ENCODE measurements around the gene SUSD1. TPM values are rescaled to one million over a fixed set of nuclear protein-coding genes. Genes with fewer than 3 reads are reported as not detected.

SUSD1 gene
- total and polyA plus RNA-seq, 9 of the 15 experiments (the other 6 are each of a cell fraction or from before 2014, with no cell fraction given), result 10.9 to 44.4 (median 36.1) TPM

DNA sequence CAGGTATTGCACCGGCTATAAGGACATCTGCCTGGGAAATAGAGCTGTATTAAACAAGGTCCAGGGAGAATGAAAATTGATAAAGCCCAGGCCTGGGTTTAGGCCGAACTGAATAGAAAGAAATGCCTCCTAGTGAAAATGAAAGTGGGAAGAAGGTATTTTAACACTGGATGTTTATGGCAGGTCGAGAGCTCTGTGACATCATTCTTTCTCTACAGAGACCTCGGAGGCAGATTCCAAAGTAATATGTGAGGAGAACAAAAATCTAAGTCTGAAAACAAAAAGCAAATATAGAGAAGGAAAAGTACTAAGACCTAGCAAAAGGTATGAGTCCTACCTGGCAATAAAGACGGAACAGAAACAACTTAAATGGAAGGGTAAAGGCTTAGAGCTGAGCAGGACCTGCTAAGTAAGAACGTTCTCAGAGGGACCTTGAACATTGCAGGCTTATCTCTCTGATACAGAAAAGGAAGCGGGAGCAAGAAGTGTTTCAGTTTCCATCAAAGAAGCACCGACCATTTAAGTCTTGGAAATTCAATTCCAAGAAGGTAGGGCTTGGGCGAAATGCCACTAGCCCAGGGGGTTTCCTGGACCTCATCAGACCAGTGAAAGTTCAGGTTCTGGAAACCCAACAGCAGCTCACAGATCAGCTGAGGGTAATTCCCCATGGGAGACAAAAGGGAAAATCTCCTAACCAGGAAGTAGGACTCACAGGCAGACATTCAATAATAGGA lies 80.0 kb downstream of the SUSD1 start (continued):
- TF ChIP-seq, protein P1, sequence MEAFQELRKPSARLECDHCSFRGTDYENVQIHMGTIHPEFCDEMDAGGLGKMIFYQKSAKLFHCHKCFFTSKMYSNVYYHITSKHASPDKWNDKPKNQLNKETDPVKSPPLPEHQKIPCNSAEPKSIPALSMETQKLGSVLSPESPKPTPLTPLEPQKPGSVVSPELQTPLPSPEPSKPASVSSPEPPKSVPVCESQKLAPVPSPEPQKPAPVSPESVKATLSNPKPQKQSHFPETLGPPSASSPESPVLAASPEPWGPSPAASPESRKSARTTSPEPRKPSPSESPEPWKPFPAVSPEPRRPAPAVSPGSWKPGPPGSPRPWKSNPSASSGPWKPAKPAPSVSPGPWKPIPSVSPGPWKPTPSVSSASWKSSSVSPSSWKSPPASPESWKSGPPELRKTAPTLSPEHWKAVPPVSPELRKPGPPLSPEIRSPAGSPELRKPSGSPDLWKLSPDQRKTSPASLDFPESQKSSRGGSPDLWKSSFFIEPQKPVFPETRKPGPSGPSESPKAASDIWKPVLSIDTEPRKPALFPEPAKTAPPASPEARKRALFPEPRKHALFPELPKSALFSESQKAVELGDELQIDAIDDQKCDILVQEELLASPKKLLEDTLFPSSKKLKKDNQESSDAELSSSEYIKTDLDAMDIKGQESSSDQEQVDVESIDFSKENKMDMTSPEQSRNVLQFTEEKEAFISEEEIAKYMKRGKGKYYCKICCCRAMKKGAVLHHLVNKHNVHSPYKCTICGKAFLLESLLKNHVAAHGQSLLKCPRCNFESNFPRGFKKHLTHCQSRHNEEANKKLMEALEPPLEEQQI (IDR thresholded peaks at IDR 0.05), result no peak
- TF ChIP-seq, protein P2, sequence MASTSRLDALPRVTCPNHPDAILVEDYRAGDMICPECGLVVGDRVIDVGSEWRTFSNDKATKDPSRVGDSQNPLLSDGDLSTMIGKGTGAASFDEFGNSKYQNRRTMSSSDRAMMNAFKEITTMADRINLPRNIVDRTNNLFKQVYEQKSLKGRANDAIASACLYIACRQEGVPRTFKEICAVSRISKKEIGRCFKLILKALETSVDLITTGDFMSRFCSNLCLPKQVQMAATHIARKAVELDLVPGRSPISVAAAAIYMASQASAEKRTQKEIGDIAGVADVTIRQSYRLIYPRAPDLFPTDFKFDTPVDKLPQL (IDR thresholded peaks at IDR 0.05; ENCODE audit: extremely low read depth, insufficient read length), result no peak
- TF ChIP-seq, protein P3, sequence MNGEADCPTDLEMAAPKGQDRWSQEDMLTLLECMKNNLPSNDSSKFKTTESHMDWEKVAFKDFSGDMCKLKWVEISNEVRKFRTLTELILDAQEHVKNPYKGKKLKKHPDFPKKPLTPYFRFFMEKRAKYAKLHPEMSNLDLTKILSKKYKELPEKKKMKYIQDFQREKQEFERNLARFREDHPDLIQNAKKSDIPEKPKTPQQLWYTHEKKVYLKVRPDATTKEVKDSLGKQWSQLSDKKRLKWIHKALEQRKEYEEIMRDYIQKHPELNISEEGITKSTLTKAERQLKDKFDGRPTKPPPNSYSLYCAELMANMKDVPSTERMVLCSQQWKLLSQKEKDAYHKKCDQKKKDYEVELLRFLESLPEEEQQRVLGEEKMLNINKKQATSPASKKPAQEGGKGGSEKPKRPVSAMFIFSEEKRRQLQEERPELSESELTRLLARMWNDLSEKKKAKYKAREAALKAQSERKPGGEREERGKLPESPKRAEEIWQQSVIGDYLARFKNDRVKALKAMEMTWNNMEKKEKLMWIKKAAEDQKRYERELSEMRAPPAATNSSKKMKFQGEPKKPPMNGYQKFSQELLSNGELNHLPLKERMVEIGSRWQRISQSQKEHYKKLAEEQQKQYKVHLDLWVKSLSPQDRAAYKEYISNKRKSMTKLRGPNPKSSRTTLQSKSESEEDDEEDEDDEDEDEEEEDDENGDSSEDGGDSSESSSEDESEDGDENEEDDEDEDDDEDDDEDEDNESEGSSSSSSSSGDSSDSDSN (IDR thresholded peaks at IDR 0.05; ENCODE audit: borderline replicate concordance in 1 of 2, low read depth in 2 of 2, low read length in 2 of 2), result 0 out of 4 replicates have a peak, but pooled peaks of 1 of the 2 experiments have one; percentile 30
- TF ChIP-seq L3MBTL2 (IDR thresholded peaks at IDR 0.05) (0 out of 2 replicates have a peak, but pooled peaks have one; percentile 19), MED1 (CRISPR knock-in tag; IDR thresholded peaks at IDR 0.05; ENCODE audit: borderline replicate concordance) (no peak), SMARCE1 (IDR thresholded peaks at IDR 0.05) (peak; percentile 47), FOXA1 (IDR thresholded peaks at IDR 0.05; ENCODE audit: borderline replicate concordance) (no peak), RBFOX2 (IDR thresholded peaks at IDR 0.05; ENCODE audit: low read depth, low read length) (no peak), TCFL5 (CRISPR knock-in tag; conservative IDR thresholded peaks at IDR 0.05) (no peak), ZBTB17 (CRISPR knock-in tag; IDR thresholded peaks at IDR 0.05) (no peak), ZNF561 (CRISPR knock-in tag; conservative IDR thresholded peaks at IDR 0.05) (no peak), C11orf30 (IDR thresholded peaks at IDR 0.05; ENCODE audit: low read depth) (no peak), MTA2 (IDR thresholded peaks at IDR 0.05; ENCODE audit: low read depth) (peak; percentile 38; the same call in 1 of the 2 replicates), ZEB2 (IDR thresholded peaks at IDR 0.05) (0 out of 2 replicates have a peak, but pooled peaks have one; percentile 42)
- TF ChIP-seq, protein P4, sequence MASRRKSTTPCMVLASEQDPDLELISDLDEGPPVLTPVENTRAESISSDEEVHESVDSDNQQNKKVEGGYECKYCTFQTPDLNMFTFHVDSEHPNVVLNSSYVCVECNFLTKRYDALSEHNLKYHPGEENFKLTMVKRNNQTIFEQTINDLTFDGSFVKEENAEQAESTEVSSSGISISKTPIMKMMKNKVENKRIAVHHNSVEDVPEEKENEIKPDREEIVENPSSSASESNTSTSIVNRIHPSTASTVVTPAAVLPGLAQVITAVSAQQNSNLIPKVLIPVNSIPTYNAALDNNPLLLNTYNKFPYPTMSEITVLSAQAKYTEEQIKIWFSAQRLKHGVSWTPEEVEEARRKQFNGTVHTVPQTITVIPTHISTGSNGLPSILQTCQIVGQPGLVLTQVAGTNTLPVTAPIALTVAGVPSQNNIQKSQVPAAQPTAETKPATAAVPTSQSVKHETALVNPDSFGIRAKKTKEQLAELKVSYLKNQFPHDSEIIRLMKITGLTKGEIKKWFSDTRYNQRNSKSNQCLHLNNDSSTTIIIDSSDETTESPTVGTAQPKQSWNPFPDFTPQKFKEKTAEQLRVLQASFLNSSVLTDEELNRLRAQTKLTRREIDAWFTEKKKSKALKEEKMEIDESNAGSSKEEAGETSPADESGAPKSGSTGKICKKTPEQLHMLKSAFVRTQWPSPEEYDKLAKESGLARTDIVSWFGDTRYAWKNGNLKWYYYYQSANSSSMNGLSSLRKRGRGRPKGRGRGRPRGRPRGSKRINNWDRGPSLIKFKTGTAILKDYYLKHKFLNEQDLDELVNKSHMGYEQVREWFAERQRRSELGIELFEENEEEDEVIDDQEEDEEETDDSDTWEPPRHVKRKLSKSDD (conservative IDR thresholded peaks at IDR 0.05; ENCODE audit: low read length), result no peak
- TF ChIP-seq, protein P5, sequence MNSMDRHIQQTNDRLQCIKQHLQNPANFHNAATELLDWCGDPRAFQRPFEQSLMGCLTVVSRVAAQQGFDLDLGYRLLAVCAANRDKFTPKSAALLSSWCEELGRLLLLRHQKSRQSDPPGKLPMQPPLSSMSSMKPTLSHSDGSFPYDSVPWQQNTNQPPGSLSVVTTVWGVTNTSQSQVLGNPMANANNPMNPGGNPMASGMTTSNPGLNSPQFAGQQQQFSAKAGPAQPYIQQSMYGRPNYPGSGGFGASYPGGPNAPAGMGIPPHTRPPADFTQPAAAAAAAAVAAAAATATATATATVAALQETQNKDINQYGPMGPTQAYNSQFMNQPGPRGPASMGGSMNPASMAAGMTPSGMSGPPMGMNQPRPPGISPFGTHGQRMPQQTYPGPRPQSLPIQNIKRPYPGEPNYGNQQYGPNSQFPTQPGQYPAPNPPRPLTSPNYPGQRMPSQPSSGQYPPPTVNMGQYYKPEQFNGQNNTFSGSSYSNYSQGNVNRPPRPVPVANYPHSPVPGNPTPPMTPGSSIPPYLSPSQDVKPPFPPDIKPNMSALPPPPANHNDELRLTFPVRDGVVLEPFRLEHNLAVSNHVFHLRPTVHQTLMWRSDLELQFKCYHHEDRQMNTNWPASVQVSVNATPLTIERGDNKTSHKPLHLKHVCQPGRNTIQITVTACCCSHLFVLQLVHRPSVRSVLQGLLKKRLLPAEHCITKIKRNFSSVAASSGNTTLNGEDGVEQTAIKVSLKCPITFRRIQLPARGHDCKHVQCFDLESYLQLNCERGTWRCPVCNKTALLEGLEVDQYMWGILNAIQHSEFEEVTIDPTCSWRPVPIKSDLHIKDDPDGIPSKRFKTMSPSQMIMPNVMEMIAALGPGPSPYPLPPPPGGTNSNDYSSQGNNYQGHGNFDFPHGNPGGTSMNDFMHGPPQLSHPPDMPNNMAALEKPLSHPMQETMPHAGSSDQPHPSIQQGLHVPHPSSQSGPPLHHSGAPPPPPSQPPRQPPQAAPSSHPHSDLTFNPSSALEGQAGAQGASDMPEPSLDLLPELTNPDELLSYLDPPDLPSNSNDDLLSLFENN (IDR thresholded peaks at IDR 0.05; ENCODE audit: low read depth in 2 of 2, low read length in 2 of 2), result no peak

Measured in K562 (cell line).